Mucosa of rectum (tissue), 2 donors: ENCODE measurements around the gene MARVELD3.
A peak's percentile ranks its signal among the peaks of the same experiment; 100 is the strongest.
"Not testable (repeated sequence)": the region's sequence is repeated elsewhere in the genome, so short reads cannot be mapped to it uniquely, and the experiment has no call there.

Experiments
- H3K27ac ChIP-seq, 2 donors: one replicate each; pipeline ENCODE4 v1.7.0; 2013; ENCODE audit warnings: inconsistent platforms in 2 of 2, low read depth in 2 of 2, low read length in 2 of 2
- H3K27me3 ChIP-seq, 2 donors: one replicate each; pipeline ENCODE4 v1.7.0; 2013; ENCODE audit warnings: low read length in 2 of 2; ENCODE audit not compliant: control insufficient read depth in 2 of 2, insufficient read depth in 2 of 2
- H3K36me3 ChIP-seq, 2 donors: one replicate each; pipeline ENCODE4 v1.7.0; 2013; ENCODE audit warnings: low read length in 2 of 2; ENCODE audit not compliant: control insufficient read depth in 2 of 2, insufficient read depth in 2 of 2
- H3K4me1 ChIP-seq, 2 donors: one replicate each; pipeline ENCODE4 v1.7.0; 2013; ENCODE audit warnings: low read length in 2 of 2, mild to moderate bottlenecking in 1 of 2; ENCODE audit not compliant: control insufficient read depth in 2 of 2, insufficient read depth in 2 of 2
- H3K4me3 ChIP-seq, 2 donors: one replicate each; pipeline ENCODE4 v1.7.0; 2013; ENCODE audit warnings: low read length in 2 of 2
- H3K9ac ChIP-seq, 2 donors: one replicate each; pipeline ENCODE4 v1.7.0; 2013; ENCODE audit warnings: low read length in 2 of 2, low read depth in 1 of 2, mild to moderate bottlenecking in 1 of 2
- H3K9me3 ChIP-seq, 2 donors: one replicate each; pipeline ENCODE4 v1.7.0; 2013; ENCODE audit warnings: low read length in 2 of 2; ENCODE audit not compliant: control insufficient read depth in 2 of 2
- donor health status: healthy.
- donor health status: Normal muscosa, but diverticular disease.

The MARVELD3 gene

DNA sequence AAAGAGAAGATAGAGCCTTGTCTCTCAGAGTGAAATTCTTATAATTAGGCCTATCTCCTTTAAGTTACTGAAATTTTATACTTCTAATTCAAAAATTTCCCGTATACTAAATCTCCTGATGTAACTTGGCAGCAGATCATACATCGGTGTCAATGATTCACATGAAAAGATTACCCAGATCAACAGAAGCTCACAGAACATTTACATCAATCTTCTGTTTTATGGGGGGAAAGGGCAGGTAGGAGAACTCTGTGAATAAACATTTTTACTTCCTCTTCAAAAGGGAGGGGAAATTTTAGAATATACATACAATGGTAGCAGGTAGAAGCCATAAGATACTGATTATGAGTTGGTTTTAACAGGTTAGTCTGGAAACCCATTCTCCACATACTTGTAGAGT, 55.4 kb downstream of the MARVELD3 start:
- H3K4me3 ChIP-seq = peak overlapping the region; percentile 27 to 32
- H3K27me3 ChIP-seq = no peaks in the 10 kb centered on the region
- no peaks in the 10 kb centered on the region for H3K9me3 ChIP-seq
- no peak overlapping the region for H3K9ac ChIP-seq
- H3K27ac ChIP-seq = peak overlapping the region; percentile 79 to 87
- peaks cover 4 to 15% of the 10 kb centered on the region in 2 donors for H3K36me3 ChIP-seq
- peaks cover 6 to 21% of the 10 kb centered on the region in 2 donors for H3K4me1 ChIP-seq

DNA sequence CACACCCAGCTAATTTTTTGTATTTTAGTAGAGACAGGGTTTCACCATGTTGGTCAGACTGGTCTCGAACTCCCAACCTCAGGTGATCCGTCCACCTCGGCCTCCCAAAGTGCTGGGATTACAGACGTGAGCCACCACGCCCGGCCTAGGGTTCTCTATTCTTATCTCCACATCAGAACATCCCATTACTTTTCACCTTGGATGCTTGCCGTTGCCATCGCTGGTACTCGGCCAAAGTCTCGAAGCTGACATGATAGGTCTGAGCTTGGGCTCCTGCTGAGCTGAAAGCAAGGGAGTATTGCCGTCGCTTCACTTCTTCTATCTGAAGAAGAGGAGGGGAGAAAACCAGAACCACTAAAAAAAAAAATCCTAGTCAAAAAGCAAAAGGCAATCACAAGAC, 58.3 kb downstream of the MARVELD3 start:
- Histone ChIP-seq H3K36me3 (peaks cover 5 to 10% of the 10 kb centered on the region in 2 donors), H3K4me1 (peaks cover 6 to 21% of the 10 kb centered on the region in 2 donors)
- H3K9ac ChIP-seq, H3K27ac ChIP-seq, H3K9me3 ChIP-seq, H3K27me3 ChIP-seq, H3K4me3 ChIP-seq: not testable (repeated sequence)
